HG03575 (cell line): ENCODE data around the gene LRRC28.
A peak's percentile ranks its signal among the peaks of the same experiment; 100 is the strongest.
"Not testable (repeated sequence)": the region's sequence is repeated elsewhere in the genome, so short reads cannot be mapped to it uniquely, and the experiment has no call there.

Experiments used
- ATAC-seq: cut with Tn5 transposase; IDR thresholded peaks from one replicate; pipeline ENCODE4 v1.9.1; 2021; ENCODE audit not compliant: unreplicated experiment, insufficient number of reproducible peaks, low FRiP score; ENCODE audit errors: extremely low read depth

LRRC28 gene

DNA sequence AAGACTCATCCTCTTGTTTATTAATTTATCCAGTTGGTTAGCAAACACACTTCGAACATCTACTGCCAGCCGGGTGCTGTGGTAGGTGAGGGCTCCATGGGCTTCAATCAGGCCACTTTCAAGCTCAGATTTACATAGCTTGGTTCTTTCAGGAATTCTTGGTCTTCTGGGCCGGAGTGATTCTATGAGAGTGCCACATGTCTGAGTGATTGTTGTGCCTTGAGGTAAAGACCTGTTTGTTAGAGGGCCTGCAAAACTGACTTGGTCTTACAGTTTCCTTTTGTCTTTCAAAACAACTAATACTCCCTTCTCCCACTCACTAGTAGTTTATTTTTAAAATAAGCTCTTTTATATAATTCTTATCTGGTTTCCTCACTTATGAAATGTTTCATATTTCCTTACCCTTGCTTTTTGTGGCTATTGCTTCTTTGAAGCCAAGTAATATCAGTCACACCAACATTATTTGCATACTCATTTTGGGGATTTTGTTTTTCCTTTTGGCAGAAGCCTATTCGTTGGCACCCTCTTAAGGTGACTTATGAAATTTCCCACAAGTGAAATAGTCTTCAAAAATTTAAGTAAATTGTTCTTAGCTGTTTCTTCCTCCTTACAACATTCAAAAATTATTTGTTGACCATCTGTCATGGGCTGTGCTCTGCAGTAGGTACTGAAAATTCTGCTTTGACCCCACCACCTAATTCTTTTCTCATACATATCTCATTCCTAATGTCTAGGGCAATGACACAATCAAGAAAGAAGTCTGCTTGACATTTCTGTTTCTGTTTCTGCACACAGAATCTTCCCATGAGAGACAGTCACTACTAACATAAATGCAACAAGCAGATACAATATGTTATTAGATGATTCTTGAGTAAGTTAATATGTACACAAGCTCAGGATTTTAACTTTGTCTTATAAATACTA, 120.2 kb downstream of the LRRC28 start:
- ATAC-seq: peak; percentile 73

DNA sequence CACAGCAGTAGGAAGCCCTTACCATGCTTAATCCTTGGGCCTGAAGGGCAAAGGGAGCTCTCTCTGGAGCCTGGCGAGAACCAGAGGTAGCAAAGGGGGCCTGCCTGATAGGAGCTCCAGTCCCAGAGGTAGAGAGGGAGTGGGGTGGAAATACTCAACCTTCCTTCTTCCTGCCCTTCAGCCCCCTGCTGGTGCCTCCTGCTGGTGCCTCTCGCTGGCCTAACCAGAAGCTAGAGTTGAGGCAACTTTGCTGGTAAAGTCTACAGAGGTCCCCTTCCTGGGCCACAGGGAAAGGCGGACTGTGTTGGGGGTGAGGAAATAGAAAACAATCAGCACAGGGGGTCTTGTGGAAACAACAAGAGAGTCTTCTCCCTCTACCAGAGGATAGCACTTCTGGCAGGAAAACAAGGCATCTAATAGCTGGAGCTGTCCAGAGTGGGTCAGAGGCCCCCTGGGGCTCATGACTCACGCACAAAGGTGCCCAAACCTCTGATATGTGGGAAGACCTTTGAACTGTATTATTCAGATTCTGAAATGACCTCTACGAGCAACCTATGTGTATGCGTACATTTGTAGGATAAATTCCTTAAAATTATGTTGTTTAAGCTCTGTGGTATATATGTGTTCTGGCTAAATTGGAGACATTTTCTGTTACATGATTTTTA, 133.9 kb downstream of the LRRC28 start:
- ATAC-seq: no peak

- ATAC-seq: no peak
Measured at GRCh38 chr15:99385865-99386264, 134.6 kb downstream of the LRRC28 start.

DNA sequence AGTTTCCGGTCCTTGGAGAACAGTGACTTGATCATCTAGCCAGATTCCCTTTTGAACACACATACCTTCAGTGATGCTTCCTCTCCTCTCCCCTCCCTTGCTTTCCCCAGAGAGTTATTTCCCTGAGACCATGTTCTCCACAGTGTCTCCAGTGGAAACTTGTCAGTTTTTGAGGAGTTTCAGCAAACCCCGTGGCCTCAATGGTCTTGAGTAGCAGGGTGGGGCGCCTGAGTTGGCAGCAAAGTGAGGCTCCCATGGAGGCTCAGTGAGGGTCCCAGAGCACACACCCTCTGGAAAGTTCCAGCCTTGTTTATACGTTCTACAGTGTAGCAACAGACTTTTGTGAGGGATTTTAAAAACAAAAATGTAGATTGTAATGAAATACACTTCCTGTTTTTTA, 135.1 kb downstream of the LRRC28 start:
- no peak for ATAC-seq

DNA sequence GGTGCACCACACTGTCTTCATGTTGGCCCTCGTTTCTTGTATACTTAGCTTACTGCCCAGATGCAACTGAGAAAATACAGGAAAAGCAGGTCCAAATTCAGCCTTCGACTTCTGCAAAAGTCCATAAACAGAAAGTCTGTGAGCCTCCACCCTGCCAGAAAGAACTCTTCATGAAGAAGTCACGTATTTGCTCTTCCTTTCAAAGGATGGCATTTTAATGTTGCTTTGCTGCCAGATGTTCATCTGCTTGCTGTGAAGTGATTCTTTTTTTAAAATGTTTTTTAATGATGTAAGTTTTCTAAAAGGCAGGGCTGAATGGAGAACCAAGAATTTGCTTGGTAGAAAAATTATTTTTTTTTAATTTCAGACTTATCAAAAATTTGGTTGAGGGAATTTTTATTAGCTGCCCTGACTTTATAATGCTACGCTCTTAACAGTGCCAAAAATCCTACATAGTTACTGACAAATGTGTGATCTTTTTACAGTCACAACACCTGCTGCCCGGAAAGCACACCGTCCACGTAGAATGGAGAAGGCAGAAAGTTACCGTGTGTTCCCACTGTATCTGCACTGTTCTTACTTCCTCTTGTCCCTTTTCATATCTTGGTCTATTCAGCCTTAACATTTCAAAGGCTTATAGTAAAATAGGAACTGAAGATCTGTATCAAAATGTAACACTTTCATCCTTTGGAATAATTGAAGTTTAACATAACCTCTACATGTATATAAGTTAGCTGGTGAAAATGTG, 136.3 kb downstream of the LRRC28 start:
- ATAC-seq: no peak

- ATAC-seq: no peak
Measured at GRCh38 chr15:99390667-99391066, 139.4 kb downstream of the LRRC28 start.

DNA sequence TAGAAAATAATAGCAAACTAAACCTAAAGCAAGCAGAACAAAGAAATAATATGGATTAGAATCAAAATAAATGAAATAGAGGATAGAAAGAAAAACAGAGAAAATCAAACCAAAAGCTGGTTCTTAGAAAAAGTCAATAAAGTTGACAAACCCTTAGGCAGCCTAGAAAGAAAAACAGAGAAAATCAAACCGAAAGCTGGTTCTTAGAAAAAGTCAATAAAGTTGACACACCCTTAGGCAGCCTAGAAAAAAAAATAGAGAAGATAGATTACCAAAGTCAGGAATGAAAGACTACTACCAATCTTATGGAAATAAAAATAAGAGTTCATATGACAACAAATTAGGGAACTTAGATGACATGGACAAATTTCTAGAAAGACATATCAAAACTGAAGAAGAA, 142.4 kb downstream of the LRRC28 start:
- ATAC-seq: no peak

GRCh38 chr15:99396375-99396774, 145.1 kb downstream of the LRRC28 start:
- ATAC-seq: no peak

GRCh38 chr15:99399061-99399460, 147.8 kb downstream of the LRRC28 start:
- ATAC-seq: no peak

- ATAC-seq: no peak
Measured at GRCh38 chr15:99399618-99400017, 148.3 kb downstream of the LRRC28 start.

GRCh38 chr15:99401216-99401615, 149.9 kb downstream of the LRRC28 start:
- ATAC-seq: not testable (repeated sequence)

DNA sequence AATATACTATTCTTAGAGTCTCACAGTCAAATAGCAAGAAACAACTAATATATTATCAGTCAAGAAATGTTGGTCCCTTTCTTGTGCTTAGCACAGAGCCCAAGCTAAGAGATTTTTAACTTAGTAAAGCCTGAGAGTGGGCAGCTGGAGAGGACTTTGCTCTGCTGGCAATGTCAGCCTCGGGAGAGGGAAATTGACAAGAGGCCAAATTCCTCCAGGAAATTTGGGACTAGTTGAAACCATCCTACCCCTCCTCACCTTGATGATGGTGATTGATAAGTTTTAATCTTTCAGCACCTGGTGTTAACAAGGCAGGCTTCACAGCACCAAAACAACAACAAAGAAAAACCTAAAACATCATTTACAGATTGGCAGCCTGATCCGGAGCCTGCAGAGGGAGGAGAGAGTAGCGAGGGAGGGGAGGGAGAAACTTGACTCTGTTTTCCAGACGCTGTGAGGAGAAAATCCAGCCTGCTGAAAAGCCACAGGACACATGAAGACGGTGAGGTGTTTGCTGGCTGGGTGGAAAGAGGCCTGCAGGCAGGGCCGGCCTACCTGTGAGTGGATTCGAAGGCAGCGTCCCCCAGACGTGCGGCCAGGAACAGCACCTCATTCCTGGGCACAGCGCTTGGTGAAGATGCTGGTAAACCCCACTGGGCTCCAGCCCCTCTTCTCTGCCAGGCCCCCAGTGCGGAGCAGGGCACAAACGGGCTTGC, 150.9 kb downstream of the LRRC28 start:
- no peak for ATAC-seq

GRCh38 chr15:99403597-99403996, 152.3 kb downstream of the LRRC28 start:
- ATAC-seq: no peak

DNA sequence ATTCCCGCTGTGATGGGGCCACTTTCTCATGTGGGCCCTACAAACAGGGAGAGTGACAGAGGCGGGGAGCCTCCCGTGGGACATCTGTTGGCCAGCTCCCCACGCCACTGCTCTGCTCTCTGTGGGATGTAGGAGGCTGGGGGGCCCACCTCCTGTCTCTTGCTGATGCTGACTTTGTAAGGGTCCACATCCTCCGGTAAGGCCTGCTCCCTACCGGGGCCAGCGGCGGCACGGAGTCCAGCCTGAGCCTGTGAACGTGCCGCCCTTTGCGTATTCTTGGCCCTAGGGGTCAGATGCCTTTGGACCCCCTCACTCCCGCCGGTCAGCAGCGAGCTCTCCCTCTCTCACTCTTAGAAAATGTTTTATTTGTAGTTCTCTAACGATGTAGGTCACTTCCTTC, 153.2 kb downstream of the LRRC28 start:
- ATAC-seq: no peak

DNA sequence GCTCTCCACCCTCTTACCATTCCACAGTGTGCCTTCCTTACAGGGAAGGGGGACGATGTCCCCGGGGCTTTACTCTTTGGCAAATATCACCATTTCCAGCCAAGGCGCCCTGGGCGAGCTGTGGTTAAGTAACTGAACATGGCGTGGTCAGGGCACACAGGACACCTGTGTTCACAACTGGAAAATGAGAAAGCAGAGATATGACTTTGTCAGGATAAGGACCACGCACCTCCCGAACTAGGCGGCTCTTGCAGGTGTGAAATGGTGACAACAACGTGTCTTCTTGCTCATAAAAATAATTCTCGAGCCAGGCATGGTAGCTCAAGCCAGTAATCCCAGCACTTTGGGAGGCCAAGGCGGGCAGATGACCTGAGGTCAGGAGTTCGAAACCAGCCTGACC, 154.8 kb downstream of the LRRC28 start:
- no peak for ATAC-seq

GRCh38 chr15:99406716-99407487, 155.6 kb downstream of the LRRC28 start:
- ATAC-seq: no peak

GRCh38 chr15:99407716-99408115, 156.4 kb downstream of the LRRC28 start:
- ATAC-seq: no peak
